ENCODE measurements around the gene CPLANE2. TPM values are rescaled to one million over a fixed set of nuclear protein-coding genes. Genes with fewer than 3 reads are reported as not detected.
A peak's percentile ranks its signal among the peaks of the same experiment; 100 is the strongest.
"Not testable (repeated sequence)": the region's sequence is repeated elsewhere in the genome, so short reads cannot be mapped to it uniquely, and the experiment has no call there.

CPLANE2 gene
- total and polyA plus RNA-seq, 10 donors = 2.1 to 7.6 (median 5.3) TPM

DNA sequence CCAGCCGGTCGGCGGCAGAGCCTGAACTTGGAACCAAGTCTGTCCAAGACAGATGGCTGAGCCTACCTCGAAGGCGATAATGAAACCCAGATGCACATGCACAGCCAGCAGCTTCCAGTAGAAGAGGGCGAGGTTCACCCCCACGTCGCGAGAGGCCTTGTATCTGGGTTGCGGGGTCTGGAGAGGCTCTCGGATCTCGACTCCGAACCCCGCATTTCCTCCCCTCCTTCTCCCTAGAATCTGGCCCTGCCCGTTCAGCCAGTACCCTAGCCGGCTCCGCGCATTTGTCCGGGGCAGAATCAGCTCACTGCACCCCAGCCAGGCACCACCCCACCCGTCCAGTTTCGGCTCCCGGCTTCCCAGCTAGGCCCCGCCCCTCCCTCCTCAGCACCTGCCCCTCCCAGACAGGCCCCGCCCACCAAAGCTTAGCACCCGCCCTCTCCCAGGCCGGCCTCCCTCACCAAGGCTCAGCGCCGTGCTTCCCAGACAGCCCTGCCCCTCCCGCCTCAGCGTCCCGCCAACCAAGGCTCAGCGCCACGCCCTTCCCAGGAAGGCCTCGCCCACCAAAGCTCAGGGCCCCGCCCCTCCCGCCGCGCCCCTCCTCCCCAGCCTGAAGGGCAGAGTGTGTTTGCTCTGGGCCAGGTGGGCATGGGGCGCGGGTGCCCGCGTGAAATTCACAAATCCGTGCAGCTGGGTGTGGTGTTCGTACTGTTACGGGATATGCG lies 19.8 kb downstream of the CPLANE2 start:
- TF ChIP-seq, protein P1, sequence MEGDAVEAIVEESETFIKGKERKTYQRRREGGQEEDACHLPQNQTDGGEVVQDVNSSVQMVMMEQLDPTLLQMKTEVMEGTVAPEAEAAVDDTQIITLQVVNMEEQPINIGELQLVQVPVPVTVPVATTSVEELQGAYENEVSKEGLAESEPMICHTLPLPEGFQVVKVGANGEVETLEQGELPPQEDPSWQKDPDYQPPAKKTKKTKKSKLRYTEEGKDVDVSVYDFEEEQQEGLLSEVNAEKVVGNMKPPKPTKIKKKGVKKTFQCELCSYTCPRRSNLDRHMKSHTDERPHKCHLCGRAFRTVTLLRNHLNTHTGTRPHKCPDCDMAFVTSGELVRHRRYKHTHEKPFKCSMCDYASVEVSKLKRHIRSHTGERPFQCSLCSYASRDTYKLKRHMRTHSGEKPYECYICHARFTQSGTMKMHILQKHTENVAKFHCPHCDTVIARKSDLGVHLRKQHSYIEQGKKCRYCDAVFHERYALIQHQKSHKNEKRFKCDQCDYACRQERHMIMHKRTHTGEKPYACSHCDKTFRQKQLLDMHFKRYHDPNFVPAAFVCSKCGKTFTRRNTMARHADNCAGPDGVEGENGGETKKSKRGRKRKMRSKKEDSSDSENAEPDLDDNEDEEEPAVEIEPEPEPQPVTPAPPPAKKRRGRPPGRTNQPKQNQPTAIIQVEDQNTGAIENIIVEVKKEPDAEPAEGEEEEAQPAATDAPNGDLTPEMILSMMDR (IDR thresholded peaks at IDR 0.05 in 8 of 11, conservative IDR thresholded peaks at IDR 0.05 in 3 of 11) = no peak
- TF ChIP-seq POLR2AphosphoS5 (IDR thresholded peaks at IDR 0.05) = peak; percentile 34 to 84 (median 79)
- no peak for TF ChIP-seq POLR2A (IDR thresholded peaks at IDR 0.05)
- 3 to 7% (median 3%) methylated on average over 28 to 46 of the region's 46 CpGs for WGBS, 5 donors
- Histone ChIP-seq H3K27me3 (replicated peaks in 1 of 7) (peaks cover 0 to 9% (median 0%) of the 10 kb centered on the region in 7 donors), H3K36me3 (no peaks in the 10 kb centered on the region), H3K4me1 (peaks cover 0 to 37% (median 18%) of the 10 kb centered on the region in 6 donors), H3K9me3 (no peaks in the 10 kb centered on the region), H3K27ac (peak overlapping the region in 7 of 8 donors; percentile 22 to 80 (median 63)), H3K4me3 (peak overlapping the region; percentile 39 to 67 (median 52))
- intact Hi-C loops (cut with DNase I; ENCODE audit: low total_unique reads) = no loop called here
- DNase-seq = peak; percentile 99

DNA sequence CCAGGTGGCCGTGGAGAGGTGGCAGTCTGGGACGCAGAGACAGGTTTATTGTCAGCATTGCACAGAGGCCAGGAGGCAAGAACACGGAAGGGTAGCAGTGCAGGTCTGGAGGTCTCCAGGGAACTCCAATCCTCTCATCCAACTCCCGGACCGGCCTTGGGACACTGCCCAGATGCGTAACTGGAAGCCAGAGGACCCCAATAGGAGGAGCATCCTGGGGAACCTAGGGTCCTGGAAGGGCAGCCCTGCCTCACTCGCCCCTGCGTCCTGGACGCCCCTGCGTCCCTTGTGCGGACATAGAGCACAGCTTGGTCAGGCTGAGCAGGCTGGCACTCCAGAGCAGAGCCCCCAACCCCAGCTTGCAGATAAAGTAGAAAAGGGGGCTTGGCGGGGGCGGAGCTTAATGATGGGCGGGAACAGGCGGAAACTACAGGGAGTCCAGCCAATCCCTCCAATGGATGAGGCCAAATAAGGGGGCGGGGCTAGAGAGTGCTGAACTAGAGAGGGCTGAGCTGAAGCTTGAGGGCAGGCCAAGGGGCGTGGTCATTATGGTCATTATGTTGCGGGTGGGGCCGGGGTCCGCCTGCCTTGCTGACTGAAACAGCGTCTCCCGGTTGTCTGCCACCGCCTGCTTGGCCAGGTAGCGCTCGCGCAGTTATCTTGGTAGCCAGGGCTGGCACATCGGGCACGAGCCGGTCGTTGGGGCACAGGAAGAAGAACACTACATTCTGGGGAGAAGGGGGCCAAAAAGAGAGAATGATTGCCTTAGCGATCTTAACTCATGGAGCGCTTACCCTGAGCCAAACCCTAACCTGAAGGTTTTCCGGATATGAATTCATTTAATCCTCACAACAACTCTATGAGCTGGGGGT lies 20.9 kb downstream of the CPLANE2 start:
- peaks cover 0 to 9% (median 0%) of the 10 kb centered on the region in 7 donors for H3K27me3 ChIP-seq (replicated peaks in 1 of 7)
- H3K27ac ChIP-seq = peak overlapping the region in 4 of 8 donors; percentile 44 to 80 (median 63)
- intact Hi-C loops (cut with DNase I; ENCODE audit: low total_unique reads) = no loop called here
- H3K36me3 ChIP-seq = no peaks in the 10 kb centered on the region
- H3K9me3 ChIP-seq = no peaks in the 10 kb centered on the region
- peak in 2 of 3 donors; percentile 43 to 47 for TF ChIP-seq POLR2AphosphoS5 (IDR thresholded peaks at IDR 0.05)
- TF ChIP-seq, protein P1 (IDR thresholded peaks at IDR 0.05 in 8 of 11, conservative IDR thresholded peaks at IDR 0.05 in 3 of 11) = no peak
- DNase-seq = peak; percentile 90
- H3K4me3 ChIP-seq = peak overlapping the region; percentile 39 to 67 (median 52)
- 15 to 21% (median 18%) methylated on average over 33 of the region's 33 CpGs for WGBS, 5 donors
- H3K4me1 ChIP-seq = peaks cover 0 to 37% (median 18%) of the 10 kb centered on the region in 6 donors

DNA sequence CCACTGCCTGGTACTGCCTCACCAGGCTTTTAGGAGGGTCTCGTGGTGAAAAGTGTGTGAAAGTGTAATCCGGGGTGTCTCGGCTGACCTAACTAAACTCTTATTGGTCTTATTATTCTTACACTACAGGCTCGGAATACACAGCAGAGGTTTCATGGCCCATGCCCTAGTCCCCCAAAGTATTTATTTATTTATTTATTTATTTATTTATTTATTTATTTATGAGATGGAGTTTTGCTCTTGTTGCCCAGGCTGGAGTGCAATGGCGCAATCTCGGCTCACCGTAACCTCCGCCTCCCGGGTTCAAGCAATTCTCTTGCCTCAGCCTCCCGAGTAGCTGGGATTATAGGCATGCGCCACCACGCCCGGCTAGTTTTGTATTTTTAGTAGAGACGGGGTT lies 21.7 kb downstream of the CPLANE2 start:
- H3K9me3 ChIP-seq; H3K27ac ChIP-seq; H3K4me3 ChIP-seq; H3K36me3 ChIP-seq; DNase-seq; intact Hi-C loops (cut with DNase I; ENCODE audit: low total_unique reads); H3K27me3 ChIP-seq (replicated peaks in 1 of 7): not testable (repeated sequence)
- peaks cover 0 to 35% (median 18%) of the 10 kb centered on the region in 6 donors for H3K4me1 ChIP-seq
- WGBS, 5 donors = 91 to 95% (median 93%) methylated on average over 14 of the region's 14 CpGs

DNA sequence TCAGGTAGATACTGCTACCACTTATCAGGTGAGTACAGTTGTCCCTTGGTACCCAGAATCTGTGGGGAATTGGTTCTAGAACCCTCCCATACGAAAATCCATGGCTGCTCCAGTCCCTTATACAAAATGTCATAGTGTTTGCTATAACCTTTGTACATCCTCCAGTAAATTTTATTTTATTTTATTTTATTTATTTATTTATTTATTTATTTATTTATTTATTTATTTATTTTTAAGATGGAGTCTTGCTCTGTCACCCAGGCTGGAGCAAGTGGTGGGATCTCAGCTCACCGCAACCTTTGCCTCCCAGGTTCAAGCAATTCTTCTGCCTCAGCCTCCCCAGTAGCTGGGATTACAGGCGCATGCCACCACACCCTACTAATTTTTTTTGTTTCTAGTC lies 23.4 kb downstream of the CPLANE2 start:
- DNase-seq; H3K4me3 ChIP-seq; H3K9me3 ChIP-seq; H3K27me3 ChIP-seq (replicated peaks in 1 of 7); H3K36me3 ChIP-seq; intact Hi-C loops (cut with DNase I; ENCODE audit: low total_unique reads); H3K27ac ChIP-seq: not testable (repeated sequence)
- H3K4me1 ChIP-seq = peaks cover 0 to 30% (median 18%) of the 10 kb centered on the region in 6 donors
- 88 to 98% (median 92%) methylated on average over 3 of the region's 3 CpGs for WGBS, 5 donors

DNA sequence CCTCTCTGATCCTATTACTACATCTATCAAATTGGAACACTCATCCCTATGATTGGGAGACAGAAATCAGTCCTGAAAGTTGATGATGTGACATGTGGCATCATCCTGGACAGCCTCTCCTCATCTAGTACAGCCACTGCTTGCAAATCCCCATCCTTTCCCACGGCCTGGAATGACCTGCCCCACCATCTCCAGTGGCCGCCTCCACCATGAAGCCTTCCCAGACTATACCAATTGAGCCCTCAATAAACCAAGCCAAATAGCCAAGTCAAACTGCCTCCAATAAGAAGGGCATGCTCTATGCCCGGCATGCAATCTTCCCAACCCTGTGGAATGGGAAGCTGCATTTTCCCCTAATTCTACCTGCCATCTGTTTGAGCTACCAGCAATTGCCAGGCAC lies 24.0 kb downstream of the CPLANE2 start:
- Histone ChIP-seq H3K36me3 (no peaks in the 10 kb centered on the region), H3K4me3 (no peak overlapping the region), H3K4me1 (peaks cover 0 to 28% (median 18%) of the 10 kb centered on the region in 6 donors), H3K27ac (no peak overlapping the region), H3K9me3 (no peaks in the 10 kb centered on the region), H3K27me3 (replicated peaks in 1 of 7) (peaks cover 0 to 9% (median 0%) of the 10 kb centered on the region in 7 donors)
- WGBS, 5 donors = 56 to 81% (median 76%) methylated on average over 3 of the region's 3 CpGs
- DNase-seq = no peak
- intact Hi-C loops (cut with DNase I; ENCODE audit: low total_unique reads) = no loop called here
- TF ChIP-seq POLR2A (IDR thresholded peaks at IDR 0.05) (no peak), POLR2AphosphoS5 (IDR thresholded peaks at IDR 0.05) (no peak)
- TF ChIP-seq, protein P1 (IDR thresholded peaks at IDR 0.05 in 8 of 11, conservative IDR thresholded peaks at IDR 0.05 in 3 of 11) = no peak

Measured in spleen (tissue), 11 donors.